Ascending aorta (tissue), 2 donors: Measurements from ENCODE around the gene GPR171. TPM values are rescaled to one million over a fixed set of nuclear protein-coding genes. Genes with fewer than 3 reads are reported as not detected.
"Not testable (repeated sequence)": the region's sequence is repeated elsewhere in the genome, so short reads cannot be mapped to it uniquely, and the experiment has no call there.

Source experiments
- DNase-seq, 2 donors: peaks; one replicate each; pipeline ENCODE4 v3.0.0-alpha.2; 2019; ENCODE audit warnings: low spot score in 2 of 2
- H3K27ac ChIP-seq, 2 donors: fragments of 200-600 bp; sonication (generic); one replicate each; pipeline ENCODE4 v1.5.1; 2016 to 2017; ENCODE audit warnings: mild to moderate bottlenecking in 1 of 2
- H3K27me3 ChIP-seq: fragments of 200-600 bp; sonication (generic); one replicate; pipeline ENCODE4 v1.5.1; 2017
- H3K36me3 ChIP-seq, 2 donors: fragments of 200-600 bp; sonication (generic); one replicate each; pipeline ENCODE4 v1.5.1; 2016
- H3K4me1 ChIP-seq, 2 donors: fragments of 200-600 bp; sonication (generic); one replicate each; pipeline ENCODE4 v1.5.1; 2016 to 2017; ENCODE audit warnings: mild to moderate bottlenecking in 1 of 2
- H3K4me3 ChIP-seq, 2 donors: fragments of 200-600 bp; sonication (generic); one replicate each; pipeline ENCODE4 v1.5.1; 2016 to 2017; ENCODE audit warnings: mild to moderate bottlenecking in 1 of 2
- H3K9me3 ChIP-seq, 2 donors: fragments of 200-600 bp; sonication (generic); one replicate each; pipeline ENCODE4 v1.5.1; 2016
- CTCF ChIP-seq, 3 experiments: fragments of 200-600 bp in 2 of 3; fragments of 450-650 bp in 1 of 3; sonication (generic) in 2 of 3; IDR thresholded peaks; one replicate each; pipeline ENCODE4 v1.5.1; 2016 to 2019; ENCODE audit warnings: antibody characterized with exemption in 3 of 3, mild to moderate bottlenecking in 1 of 3, moderate library complexity in 1 of 3
- intact Hi-C: fragments of 100-400 bp; cut with DNase I; formaldehyde crosslinking; loops from one replicate; pipeline ENCODE4 v1.15.1; 2023
- total RNA-seq: library from RNA; depleted of rRNA; stranded (reverse); fragments of >200 nt; gene quantifications from one replicate; pipeline ENCODE4 v1.1.0, GENCODE V29; 2016

Gene GPR171
- 3.2 TPM for total RNA-seq

GRCh38 chr3:151203051-151203420 is at the start of gene GPR171:
Gene GPR171 (minus strand): TSS chr3:151203216. CDS start chr3:151199386, 3,830 bp downstream.
- intact Hi-C loops, result no loop called here
- H3K9me3 ChIP-seq, result no peaks in the 10 kb centered on the region
- H3K27ac ChIP-seq, result no peak within 1 kb of the TSS
- no peaks in the 10 kb centered on the region for H3K36me3 ChIP-seq
- no peak for DNase-seq
- no peak within 1 kb of the TSS for H3K4me3 ChIP-seq
- no peaks in the 10 kb centered on the region for H3K27me3 ChIP-seq
- TF ChIP-seq CTCF (IDR thresholded peaks at IDR 0.05), result no peak
- H3K4me1 ChIP-seq, result no peaks in the 10 kb centered on the region

GRCh38 chr3:151248772-151249337 is 45.8 kb upstream of the GPR171 start:
- DNase-seq, result no peak
- no peaks in the 10 kb centered on the region for H3K9me3 ChIP-seq
- no peaks in the 10 kb centered on the region for H3K36me3 ChIP-seq
- no peak overlapping the region for H3K4me3 ChIP-seq
- no peaks in the 10 kb centered on the region for H3K4me1 ChIP-seq
- intact Hi-C loops, result no loop called here
- no peak overlapping the region for H3K27ac ChIP-seq
- TF ChIP-seq CTCF (IDR thresholded peaks at IDR 0.05), result no peak
- no peaks in the 10 kb centered on the region for H3K27me3 ChIP-seq

- H3K4me1 ChIP-seq, H3K36me3 ChIP-seq, DNase-seq, intact Hi-C loops, H3K9me3 ChIP-seq, H3K27me3 ChIP-seq, H3K4me3 ChIP-seq, H3K27ac ChIP-seq: not testable (repeated sequence)
Measured at GRCh38 chr3:151242006-151242405, 39.0 kb upstream of the GPR171 start.

- TF ChIP-seq CTCF (IDR thresholded peaks at IDR 0.05), result no peak
- intact Hi-C loops, result no loop called here
Measured at GRCh38 chr3:151236736-151237135, 33.7 kb upstream of the GPR171 start.

GRCh38 chr3:151236316-151236715 is 33.3 kb upstream of the GPR171 start:
- no peaks in the 10 kb centered on the region for H3K36me3 ChIP-seq
- H3K4me1 ChIP-seq, result no peaks in the 10 kb centered on the region
- no peak for DNase-seq
- H3K27me3 ChIP-seq, result no peaks in the 10 kb centered on the region
- no peak for TF ChIP-seq CTCF (IDR thresholded peaks at IDR 0.05)
- H3K4me3 ChIP-seq, result no peak overlapping the region
- H3K27ac ChIP-seq, result no peak overlapping the region
- no peaks in the 10 kb centered on the region for H3K9me3 ChIP-seq
- intact Hi-C loops, result no loop called here

More at GRCh38 chr3:151236736-151237135, 33.7 kb upstream of the GPR171 start:
- no peaks in the 10 kb centered on the region for H3K9me3 ChIP-seq
- H3K4me3 ChIP-seq, result no peak overlapping the region
- H3K27me3 ChIP-seq, result no peaks in the 10 kb centered on the region
- no peak overlapping the region for H3K27ac ChIP-seq
- no peaks in the 10 kb centered on the region for H3K4me1 ChIP-seq
- H3K36me3 ChIP-seq, result no peaks in the 10 kb centered on the region
- DNase-seq, result no peak

GRCh38 chr3:151234825-151235224 is 31.8 kb upstream of the GPR171 start:
- no peaks in the 10 kb centered on the region for H3K27me3 ChIP-seq
- no peaks in the 10 kb centered on the region for H3K4me1 ChIP-seq
- no peaks in the 10 kb centered on the region for H3K36me3 ChIP-seq
- no peak overlapping the region for H3K4me3 ChIP-seq
- intact Hi-C loops, result no loop called here
- TF ChIP-seq CTCF (IDR thresholded peaks at IDR 0.05), result no peak
- no peak for DNase-seq
- H3K27ac ChIP-seq, result no peak overlapping the region
- H3K9me3 ChIP-seq, result no peaks in the 10 kb centered on the region
